ENCODE results near the gene ELK3. TPM values are rescaled to one million over a fixed set of nuclear protein-coding genes. Genes with fewer than 3 reads are reported as not detected.
A peak's percentile ranks its signal among the peaks of the same experiment; 100 is the strongest.

ELK3 gene
- total RNA-seq, 1 experiment from 2014 or later, result 20.6 TPM

DNA sequence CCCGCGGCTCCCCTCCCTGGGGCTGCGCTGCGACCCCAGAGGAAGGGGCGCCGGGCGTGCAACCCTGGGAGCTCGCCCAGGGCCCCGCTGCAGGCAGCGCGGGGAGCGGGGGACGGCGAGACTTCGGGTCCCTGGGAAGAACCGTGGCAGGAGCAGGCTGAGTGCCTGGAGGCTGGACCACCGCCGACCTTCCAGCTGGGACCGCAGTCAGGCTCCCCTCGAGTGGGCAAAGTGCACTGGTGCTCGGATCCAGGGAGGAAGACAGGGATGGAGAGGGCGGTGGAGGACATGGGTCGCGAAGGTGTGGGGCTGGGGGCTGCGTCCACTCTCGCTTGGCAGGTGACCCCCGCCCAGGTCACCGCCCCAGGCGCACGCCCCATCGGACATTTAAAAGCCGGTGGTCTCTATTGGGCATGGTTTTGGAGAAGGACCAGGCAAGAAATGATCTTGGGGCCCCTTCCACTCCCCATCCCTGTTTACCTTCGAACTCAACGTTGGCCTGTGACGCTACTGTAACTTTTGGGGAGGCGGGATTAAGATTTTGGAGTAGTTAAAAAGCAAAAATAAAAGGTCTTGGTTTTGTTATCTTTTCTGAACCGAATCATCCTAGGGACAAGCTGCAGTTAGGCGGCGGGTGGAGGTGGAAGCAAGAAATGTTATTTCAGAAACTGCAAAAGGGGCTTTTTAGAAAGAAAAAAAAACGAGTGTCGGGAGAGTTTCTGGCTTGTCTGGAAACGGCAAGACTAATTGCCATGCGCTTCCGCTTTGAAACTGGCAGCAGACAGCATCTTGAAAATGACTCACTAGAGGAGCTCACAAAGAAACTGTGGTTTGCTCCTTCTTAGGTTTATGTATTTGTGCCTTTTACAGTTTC, 1.0 kb downstream of the ELK3 start:
- H3K4me3 ChIP-seq, result peak overlapping the region; percentile 74
- H3K27ac ChIP-seq, result peak overlapping the region; percentile 86
- H3K9me3 ChIP-seq (replicated peaks), result no peaks in the 10 kb centered on the region
- no peaks in the 10 kb centered on the region for H3K27me3 ChIP-seq (replicated peaks)
- H3K36me3 ChIP-seq, result no peaks in the 10 kb centered on the region
- H3K4me1 ChIP-seq (replicated peaks), result peaks cover 39% of the 10 kb centered on the region
- peak; percentile 64 to 73 for DNase-seq (ENCODE audit: low read depth in 1 of 2, low spot score in 2 of 2)

DNA sequence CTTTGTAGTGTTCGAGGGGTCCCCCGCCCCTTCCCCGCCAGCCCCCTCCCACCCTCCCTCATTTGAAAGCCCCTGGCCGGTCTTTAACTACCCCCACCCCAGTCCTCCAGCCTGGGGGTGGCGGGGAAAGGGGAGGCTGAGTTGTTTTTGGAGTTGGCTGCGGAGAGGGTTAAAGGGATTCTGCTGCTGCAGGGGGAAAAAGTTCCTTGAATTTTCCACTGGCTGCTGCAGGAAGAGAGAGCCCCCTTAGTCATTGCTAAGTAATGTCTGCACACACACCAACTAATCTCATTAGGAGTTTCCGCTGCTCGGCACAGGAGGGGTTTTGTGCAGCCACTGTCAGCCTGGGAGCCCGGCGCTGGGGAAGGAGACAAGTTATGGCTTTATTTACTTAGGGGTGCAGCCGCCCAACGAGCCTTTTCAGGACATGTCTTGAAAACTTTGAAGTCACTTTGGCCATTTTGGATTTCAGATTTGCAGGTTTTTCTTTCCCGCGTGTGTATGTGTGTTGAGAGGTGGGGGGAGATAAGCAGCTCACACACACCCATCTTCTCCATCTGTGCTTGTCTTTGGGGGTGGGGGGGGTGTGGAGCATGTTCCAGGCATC, 1.8 kb downstream of the ELK3 start:
- no peaks in the 10 kb centered on the region for H3K9me3 ChIP-seq (replicated peaks)
- H3K4me1 ChIP-seq (replicated peaks), result peaks cover 39% of the 10 kb centered on the region
- no peaks in the 10 kb centered on the region for H3K36me3 ChIP-seq
- H3K4me3 ChIP-seq, result peak overlapping the region; percentile 74
- no peaks in the 10 kb centered on the region for H3K27me3 ChIP-seq (replicated peaks)
- peak overlapping the region; percentile 86 for H3K27ac ChIP-seq
- DNase-seq (ENCODE audit: low read depth in 1 of 2, low spot score in 2 of 2), result peak; percentile 70 to 72

DNA sequence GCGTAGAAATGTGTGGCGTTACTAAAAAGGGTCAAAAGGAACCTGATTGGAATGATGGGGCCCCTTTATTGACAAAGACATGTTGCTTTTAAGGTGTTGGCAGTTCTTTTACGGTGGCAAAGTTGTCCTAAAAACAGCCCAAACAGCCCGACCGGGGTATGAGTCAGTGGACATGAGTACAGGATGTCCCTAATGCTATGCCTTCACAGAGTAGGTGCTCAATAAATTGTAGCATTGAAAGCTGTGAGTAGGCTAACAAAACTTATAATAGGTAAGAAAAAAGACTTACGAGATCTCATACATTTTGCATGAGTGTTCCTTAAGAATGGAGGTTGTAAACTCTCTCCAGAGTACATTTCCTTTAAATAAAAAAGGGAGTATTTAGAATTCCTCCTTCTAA, 2.6 kb downstream of the ELK3 start:
- H3K27ac ChIP-seq, result peak overlapping the region; percentile 86
- no peak for DNase-seq (ENCODE audit: low read depth in 1 of 2, low spot score in 2 of 2)
- no peaks in the 10 kb centered on the region for H3K36me3 ChIP-seq
- H3K27me3 ChIP-seq (replicated peaks), result no peaks in the 10 kb centered on the region
- H3K9me3 ChIP-seq (replicated peaks), result no peaks in the 10 kb centered on the region
- H3K4me1 ChIP-seq (replicated peaks), result peaks cover 39% of the 10 kb centered on the region
- peak overlapping the region; percentile 74; the same call in 1 of the 2 replicates for H3K4me3 ChIP-seq

DNA sequence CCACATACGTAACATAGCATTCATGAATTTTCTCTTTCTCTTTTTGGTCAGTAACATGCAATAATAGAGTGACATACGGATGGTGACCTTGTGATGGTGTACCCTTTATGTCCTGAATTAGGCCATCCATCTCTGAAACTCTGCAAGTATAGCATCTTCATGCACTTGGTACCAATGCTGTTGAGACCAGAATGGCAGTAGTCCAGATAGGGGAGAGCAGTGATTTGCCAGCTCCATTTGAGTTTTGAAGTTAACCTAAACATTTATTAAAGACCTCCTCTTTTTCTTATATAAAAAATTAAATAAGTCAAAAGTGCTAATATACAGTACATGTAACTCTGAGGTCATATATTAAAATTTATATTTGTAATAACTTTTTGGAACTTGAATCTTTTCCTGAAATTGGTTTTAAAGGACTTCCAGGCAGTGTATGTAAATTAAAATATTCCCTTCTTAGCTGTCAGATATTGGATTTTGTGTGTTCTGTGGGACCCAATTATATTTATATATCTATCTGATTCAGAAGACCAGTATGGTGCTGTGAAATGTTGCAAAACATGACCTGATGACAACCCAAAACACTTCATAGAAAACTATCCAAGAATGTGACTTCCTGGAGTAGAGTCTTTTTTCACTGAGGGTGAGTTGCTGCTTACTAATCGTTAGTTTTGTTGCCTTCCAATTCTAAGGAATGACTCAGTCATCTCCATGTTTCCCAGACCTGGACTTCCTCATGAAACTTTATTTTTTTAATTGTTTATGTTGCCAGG, 3.5 kb downstream of the ELK3 start:
- no peak overlapping the region for H3K4me3 ChIP-seq
- H3K36me3 ChIP-seq, result no peaks in the 10 kb centered on the region
- peak in 1 of 2 experiments; percentile 84 for DNase-seq (ENCODE audit: low read depth in 1 of 2, low spot score in 2 of 2)
- H3K27me3 ChIP-seq (replicated peaks), result no peaks in the 10 kb centered on the region
- no peaks in the 10 kb centered on the region for H3K9me3 ChIP-seq (replicated peaks)
- H3K27ac ChIP-seq, result peak overlapping the region; percentile 86
- H3K4me1 ChIP-seq (replicated peaks), result peaks cover 39% of the 10 kb centered on the region

DNA sequence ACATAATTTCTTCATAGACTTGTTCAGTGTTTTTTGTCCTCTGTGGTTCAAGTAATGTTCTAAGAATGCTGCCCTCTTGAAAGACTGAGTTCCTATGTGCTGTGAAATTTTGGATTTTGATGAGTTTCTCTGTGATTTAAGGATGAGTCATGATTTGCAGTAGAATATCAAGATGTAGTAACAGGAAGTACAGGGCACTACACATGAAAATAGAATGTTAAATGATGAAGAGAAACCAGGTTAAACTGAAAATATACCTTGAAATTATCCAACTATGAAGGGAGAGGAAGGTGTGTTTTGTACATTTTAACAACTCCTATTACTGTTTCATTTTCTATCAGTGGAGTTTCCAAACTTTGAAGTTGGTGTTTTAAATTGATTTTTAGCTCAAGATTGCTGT, 4.8 kb downstream of the ELK3 start:
- peak overlapping the region; percentile 86 for H3K27ac ChIP-seq
- peaks cover 39% of the 10 kb centered on the region for H3K4me1 ChIP-seq (replicated peaks)
- no peaks in the 10 kb centered on the region for H3K9me3 ChIP-seq (replicated peaks)
- no peaks in the 10 kb centered on the region for H3K27me3 ChIP-seq (replicated peaks)
- no peaks in the 10 kb centered on the region for H3K36me3 ChIP-seq
- DNase-seq (ENCODE audit: low read depth in 1 of 2, low spot score in 2 of 2), result peak in 1 of 2 experiments; percentile 83
- no peak overlapping the region for H3K4me3 ChIP-seq

DNA sequence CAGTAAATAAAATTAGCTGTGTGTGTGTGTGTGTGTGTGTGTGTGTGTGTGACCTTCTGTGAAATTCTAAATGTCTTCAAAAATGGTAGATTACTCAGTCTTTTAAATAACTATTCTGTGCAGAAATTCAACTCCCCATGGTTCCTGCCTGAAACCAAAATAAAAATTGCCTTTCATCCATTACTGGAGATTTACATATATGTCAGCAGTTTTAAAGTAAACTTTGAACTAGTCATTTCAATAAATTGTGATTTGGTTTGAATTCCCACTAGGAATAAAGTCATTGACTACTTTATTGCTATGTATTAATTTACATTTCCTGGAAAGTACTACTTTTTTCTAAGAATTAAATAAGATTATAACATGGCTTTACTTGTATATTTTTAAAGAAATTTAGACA, 5.3 kb downstream of the ELK3 start:
- Histone ChIP-seq H3K27ac (peak overlapping the region; percentile 86), H3K27me3 (replicated peaks) (no peaks in the 10 kb centered on the region), H3K36me3 (no peaks in the 10 kb centered on the region), H3K4me3 (no peak overlapping the region), H3K9me3 (replicated peaks) (no peaks in the 10 kb centered on the region), H3K4me1 (replicated peaks) (peaks cover 39% of the 10 kb centered on the region)
- DNase-seq (ENCODE audit: low read depth in 1 of 2, low spot score in 2 of 2), result no peak

DNA sequence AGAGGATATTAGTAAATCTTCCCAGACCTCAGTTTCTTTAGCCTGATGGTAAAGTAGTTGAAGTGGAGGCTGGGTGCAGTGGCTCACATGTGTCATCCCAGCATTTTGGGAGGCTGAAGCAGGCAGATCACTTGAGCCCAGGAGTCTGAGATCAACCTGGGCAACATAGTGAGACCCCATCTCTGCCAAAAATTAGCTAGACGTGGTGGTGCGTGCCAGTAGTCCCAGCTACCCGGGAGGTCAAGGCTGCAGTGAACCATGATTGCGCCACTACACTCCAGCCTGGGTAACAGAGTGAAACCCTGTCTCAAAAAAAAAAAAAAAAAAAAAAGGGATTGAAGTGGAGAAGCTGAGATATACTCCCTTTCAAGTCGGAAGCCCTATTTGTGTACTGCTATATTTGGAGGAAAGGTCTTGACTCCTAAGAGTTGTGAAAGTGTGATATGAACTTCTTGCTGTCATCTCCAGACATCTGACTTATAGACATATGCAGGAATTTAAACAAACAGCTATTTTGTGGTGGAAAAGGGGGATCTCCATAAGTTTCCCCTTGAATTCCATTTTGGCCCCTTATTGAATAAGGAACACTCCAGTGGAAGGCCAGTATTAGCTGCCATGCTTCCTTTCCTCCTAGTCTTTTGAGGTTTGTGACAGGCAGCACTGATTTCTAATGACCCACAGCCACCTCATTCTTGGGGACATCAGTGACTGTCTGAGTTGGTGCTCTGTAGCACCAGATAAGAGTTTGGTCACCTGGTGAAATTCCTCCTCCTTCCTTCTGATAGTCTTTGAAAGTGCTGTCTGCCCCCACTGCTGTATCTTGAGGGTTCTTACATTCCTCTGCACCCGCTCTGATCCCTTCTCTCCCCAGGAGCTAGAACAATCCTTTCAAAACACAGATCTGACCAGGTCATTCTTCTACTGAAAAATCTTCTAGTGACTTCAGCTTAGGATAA, 7.4 kb downstream of the ELK3 start:
- H3K27me3 ChIP-seq (replicated peaks), result no peaks in the 10 kb centered on the region
- peaks cover 33% of the 10 kb centered on the region for H3K4me1 ChIP-seq (replicated peaks)

DNA sequence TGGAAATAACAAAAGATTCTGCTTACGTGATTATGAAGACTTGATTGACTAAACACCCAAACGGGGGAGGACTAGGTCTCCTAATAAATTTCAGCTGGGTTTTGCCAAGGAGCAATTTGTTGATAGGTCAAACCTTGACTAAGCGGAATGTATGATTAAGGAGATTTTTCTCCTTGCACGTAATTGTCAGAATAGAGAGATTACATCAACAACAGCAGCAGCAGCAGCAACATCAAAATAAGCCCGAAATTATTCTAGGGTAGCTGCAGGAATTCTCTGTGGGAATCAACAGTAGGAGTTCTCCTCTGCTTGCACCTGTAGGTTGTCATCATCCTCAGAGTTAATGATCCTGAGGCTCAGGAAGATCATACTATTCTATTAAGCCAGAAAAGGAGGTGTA, 10.2 kb downstream of the ELK3 start:
- DNase-seq (ENCODE audit: low read depth in 1 of 2, low spot score in 2 of 2), result no peak
- Histone ChIP-seq H3K4me1 (replicated peaks) (peaks cover 11% of the 10 kb centered on the region), H3K27me3 (replicated peaks) (no peaks in the 10 kb centered on the region), H3K36me3 (peaks cover 9% of the 10 kb centered on the region), H3K4me3 (no peak overlapping the region), H3K9me3 (replicated peaks) (no peaks in the 10 kb centered on the region), H3K27ac (no peak overlapping the region)

More for the DNA sequence above, 7.4 kb downstream of the ELK3 start:
- DNase-seq (ENCODE audit: low read depth in 1 of 2, low spot score in 2 of 2), result no peak
- no peak overlapping the region for H3K27ac ChIP-seq
- no peaks in the 10 kb centered on the region for H3K9me3 ChIP-seq (replicated peaks)
- H3K4me3 ChIP-seq, result no peak overlapping the region
- peaks cover 5% of the 10 kb centered on the region; the same call in 1 of the 2 replicates for H3K36me3 ChIP-seq

DNA sequence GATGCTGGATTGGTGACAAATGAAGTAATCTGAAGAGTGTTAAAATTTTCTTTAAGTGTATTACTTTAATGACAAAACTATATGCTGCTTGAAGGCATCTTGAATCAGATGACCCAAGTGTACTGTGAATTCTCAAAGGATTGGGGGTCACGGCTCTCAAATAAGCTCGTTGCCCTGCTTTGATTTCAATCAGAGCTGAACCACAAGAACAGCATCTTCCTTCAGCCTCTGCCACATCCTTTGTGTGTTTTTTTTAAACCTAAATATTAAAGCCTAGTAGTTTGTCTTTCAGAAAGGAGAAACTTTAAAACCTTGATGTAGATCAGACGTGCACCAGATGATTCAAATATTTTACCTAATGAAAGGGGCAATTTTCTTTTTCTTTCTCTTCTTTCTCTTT, 11.7 kb downstream of the ELK3 start:
- DNase-seq (ENCODE audit: low read depth in 1 of 2, low spot score in 2 of 2), result no peak
- Histone ChIP-seq H3K27me3 (replicated peaks) (no peaks in the 10 kb centered on the region), H3K27ac (no peak overlapping the region), H3K9me3 (replicated peaks) (no peaks in the 10 kb centered on the region), H3K4me1 (replicated peaks) (peaks cover 6% of the 10 kb centered on the region), H3K4me3 (no peak overlapping the region), H3K36me3 (peaks cover 12% of the 10 kb centered on the region)

DNA sequence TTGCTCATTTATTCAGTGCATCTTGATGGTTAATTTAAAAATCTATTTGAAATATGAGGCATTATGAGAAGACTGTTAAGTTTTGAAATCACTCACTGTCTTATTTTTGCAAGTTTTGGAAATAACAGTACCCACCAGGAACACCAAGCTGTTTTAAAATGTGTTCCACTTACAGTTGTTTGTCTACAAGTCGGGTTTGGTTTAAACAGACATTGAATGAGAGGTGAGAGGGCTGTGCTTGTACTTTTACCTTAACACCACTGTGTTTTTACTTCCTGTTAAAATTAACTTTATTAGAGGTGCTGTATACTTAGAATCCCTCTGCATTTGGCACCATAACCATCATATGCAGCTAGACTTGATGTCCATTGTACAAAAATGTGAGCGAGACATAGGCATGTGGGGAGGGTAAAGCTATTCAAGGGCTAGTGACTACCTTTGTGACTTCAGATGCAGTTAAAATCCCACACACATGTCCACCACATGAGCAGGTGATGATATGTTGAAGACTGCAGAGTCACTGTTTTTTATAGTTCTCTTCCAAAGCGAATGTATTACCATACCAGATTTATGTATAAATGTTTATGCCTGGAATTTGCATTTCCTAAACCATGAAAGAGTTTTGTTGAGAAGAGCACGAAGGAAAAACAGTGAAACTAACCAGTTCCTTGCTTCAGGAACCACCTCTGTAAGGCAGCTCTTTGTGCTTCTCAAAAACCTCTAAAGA, 12.9 kb downstream of the ELK3 start:
- Histone ChIP-seq H3K36me3 (peaks cover 12% of the 10 kb centered on the region), H3K27ac (no peak overlapping the region), H3K27me3 (replicated peaks) (no peaks in the 10 kb centered on the region)

DNA sequence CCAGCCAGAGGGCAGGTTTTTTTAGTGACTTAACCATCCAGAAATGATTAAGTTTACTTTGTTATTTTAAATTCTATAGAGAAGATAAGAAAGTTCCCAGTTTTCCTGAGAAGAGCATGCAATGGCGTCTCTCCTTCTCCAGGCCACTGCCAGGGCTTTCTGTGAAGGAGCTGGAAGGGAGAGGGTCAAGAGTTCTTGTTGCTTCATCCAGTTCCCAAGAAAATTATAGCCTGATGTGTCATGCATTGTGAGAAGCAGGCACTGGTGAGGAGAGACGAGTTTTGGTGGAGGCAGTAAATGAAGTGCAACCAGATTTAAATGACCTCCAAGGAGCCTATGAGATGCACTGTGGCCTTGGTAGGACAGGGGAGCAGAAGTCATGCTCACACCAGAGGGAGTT, 14.2 kb downstream of the ELK3 start:
- Histone ChIP-seq H3K36me3 (peaks cover 12% of the 10 kb centered on the region), H3K27me3 (replicated peaks) (no peaks in the 10 kb centered on the region), H3K9me3 (replicated peaks) (no peaks in the 10 kb centered on the region), H3K4me1 (replicated peaks) (peaks cover 11% of the 10 kb centered on the region), H3K4me3 (no peak overlapping the region), H3K27ac (no peak overlapping the region)
- DNase-seq (ENCODE audit: low read depth in 1 of 2, low spot score in 2 of 2), result peak in 1 of 2 experiments; percentile 16

More for the DNA sequence above, 12.9 kb downstream of the ELK3 start:
- no peak for DNase-seq (ENCODE audit: low read depth in 1 of 2, low spot score in 2 of 2)
- Histone ChIP-seq H3K4me3 (no peak overlapping the region), H3K4me1 (replicated peaks) (peaks cover 9% of the 10 kb centered on the region), H3K9me3 (replicated peaks) (no peaks in the 10 kb centered on the region)

DNA sequence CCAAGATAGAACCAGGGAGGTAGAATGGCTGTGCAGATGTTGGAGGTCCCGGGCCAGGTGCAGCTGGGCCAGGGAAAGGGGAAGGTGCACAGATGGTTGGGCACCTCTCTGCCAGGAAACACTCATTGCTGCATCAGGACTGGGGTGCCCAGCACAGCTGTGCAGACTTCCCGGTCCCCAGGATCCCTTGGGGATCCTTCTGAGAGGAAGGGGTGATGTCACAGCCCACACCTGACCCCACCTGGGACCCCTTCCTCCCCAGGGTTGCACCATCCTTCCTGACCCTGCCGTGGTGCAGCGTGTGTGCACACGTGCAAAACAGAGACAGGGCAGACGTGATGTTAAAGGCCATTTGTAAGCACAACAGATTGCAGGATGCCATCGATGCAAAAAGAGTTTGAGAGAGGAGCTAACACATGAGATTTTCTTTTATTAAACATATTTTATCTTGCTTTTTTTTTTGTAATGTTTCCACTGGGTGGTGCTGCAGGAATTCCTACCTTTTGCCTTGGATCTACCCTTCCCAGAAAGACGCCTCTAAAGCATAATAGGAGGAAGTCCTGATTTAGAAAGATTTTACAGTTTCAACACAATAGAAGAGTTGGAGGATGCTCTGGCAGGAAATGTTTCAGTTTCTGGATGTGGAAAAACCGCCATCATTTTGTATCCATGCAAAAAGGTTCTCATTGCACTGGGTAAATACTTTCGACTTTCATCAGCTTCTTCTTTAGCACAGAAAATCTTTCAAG, 14.8 kb downstream of the ELK3 start:
- no peaks in the 10 kb centered on the region for H3K27me3 ChIP-seq (replicated peaks)
- DNase-seq (ENCODE audit: low read depth in 1 of 2, low spot score in 2 of 2), result no peak
- peaks cover 14% of the 10 kb centered on the region for H3K36me3 ChIP-seq
- H3K4me1 ChIP-seq (replicated peaks), result peaks cover 11% of the 10 kb centered on the region
- no peaks in the 10 kb centered on the region for H3K9me3 ChIP-seq (replicated peaks)
- no peak overlapping the region for H3K27ac ChIP-seq
- no peak overlapping the region for H3K4me3 ChIP-seq

Measured in SJSA1 (cell line).